Metanephros (tissue), 1 donor: Measurements from ENCODE around the gene SSTR4. TPM values are rescaled to one million over a fixed set of nuclear protein-coding genes. Genes with fewer than 3 reads are reported as not detected.

Experiments
- total RNA-seq: library from RNA; depleted of rRNA; stranded (reverse); fragments of >200 nt; gene quantifications from one replicate; pipeline ENCODE4 v1.2.3, GENCODE V29; 2014

The SSTR4 gene, protein sequence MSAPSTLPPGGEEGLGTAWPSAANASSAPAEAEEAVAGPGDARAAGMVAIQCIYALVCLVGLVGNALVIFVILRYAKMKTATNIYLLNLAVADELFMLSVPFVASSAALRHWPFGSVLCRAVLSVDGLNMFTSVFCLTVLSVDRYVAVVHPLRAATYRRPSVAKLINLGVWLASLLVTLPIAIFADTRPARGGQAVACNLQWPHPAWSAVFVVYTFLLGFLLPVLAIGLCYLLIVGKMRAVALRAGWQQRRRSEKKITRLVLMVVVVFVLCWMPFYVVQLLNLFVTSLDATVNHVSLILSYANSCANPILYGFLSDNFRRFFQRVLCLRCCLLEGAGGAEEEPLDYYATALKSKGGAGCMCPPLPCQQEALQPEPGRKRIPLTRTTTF
- 0.18 TPM for total RNA-seq

DNA sequence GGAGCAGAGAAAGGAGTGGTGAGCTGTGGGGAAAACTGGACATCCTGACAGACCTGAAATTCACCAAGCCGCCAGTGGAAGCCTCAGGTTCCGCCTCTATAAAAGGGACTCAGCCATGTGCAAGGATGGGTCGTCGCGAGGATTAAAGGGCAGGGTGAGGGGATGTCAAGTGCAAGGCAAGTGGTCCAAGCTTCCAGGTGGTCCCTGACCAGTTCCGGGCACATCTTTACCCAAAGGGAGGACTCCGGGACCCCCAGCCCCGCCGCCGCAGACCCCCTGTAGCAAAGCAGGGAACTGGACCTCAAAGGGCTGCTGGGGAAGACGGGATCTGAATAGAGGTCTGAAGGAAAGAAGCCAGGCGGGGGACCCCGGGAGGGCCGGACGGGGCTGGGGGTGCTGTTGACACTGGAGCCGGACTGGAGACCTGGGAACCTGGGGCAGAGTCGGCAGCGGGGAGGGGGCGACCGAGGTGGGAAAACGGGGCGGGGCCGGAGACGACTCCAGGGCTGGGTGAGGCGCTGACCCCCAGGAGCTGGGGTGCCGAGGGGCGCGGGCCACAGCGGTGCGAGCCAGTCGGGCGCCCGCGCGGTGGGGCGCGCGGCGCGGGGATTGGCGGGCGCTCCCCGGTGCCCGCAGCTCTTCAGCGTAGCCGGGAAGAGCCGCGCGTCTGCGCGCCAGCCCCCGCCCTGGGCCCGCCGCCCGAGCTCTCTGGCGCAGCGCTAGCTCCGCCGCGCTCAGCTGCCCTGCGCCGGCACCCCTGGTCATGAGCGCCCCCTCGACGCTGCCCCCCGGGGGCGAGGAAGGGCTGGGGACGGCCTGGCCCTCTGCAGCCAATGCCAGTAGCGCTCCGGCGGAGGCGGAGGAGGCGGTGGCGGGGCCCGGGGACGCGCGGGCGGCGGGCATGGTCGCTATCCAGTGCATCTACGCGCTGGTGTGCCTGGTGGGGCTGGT is at the start of gene SSTR4:
SSTR4 (plus strand) TSS at position 592 of the 951 bp plus-strand sequence; CDS start at position 764, 172 bp downstream.

DNA sequence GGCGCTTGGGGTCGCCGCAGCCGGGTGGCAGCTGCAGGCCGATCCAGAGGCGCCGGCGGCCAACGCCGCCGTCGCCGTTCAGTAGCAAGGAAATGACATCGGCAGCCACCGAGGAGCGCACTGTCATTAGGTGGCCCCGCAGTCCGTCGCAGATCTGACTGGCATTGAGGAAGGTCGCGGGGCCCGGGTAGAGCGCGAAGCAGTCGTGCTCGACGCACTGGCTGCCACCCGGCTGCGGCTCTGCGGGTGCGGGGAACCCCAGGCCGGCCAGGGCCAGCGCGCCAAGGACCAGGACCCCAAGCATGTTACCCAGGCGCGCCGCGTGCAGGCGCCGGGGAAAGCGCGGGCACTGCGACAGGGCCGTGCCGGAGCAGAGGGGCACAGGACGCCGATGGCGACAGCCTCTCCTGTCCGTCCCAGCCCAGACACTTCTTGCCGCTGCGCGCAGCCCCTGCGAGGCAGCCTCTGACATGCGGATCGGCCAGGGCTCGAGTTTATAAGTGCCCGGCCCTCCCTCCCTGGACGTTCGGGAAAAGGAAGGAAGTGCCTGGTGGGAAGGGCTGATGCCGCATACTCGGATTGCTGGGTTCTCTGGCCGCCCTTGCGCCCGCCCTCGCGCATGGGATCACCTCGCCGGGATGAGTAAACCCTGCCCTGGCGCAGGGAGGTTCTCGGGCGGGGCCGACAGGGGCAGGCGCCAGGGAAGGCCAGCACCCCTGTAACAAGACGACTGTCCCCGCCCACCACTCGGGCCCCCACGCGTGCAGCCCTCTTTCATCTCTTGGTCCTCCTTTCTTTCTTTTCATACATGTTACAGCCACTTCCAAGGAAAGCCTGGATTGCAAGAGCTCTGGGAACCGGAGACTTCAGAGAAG is 14.3 kb downstream of the SSTR4 start, which contains the start of gene THBD:
THBD (minus strand) TSS at position 472 of the 875 bp plus-strand sequence; CDS start at position 304, 168 bp downstream.

DNA sequence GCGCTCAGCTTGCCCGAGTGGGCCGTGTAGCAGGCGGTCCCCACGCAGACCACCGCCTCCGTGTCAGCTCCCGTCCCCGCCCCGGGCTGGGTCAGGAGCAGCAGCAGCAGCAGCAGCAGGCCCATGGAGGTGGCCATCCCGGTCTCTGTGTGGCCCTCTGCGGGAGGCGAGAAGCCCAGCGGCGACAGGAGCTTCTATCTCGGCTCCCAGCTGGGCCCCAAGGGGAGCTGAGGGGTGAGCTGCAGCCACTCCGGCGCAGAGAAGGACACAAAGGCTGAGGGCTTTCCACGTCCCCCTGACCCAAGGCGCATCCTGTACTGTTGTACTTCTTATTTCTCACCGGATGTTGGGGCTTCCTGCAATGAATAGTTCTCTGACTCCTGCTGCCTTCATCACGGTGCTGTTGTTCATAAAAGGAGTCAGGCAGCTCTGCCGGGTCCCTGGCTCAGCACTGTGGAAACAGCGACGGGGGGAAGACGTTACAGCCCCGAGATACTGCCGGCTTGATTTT is 51.0 kb downstream of the SSTR4 start, which contains the start of gene CD93:
CD93 (minus strand) TSS at position 269 of the 511 bp plus-strand sequence; CDS start at position 137, 132 bp downstream.

Other genes with a start within 250 kb of the SSTR4 start
- 13.7 TPM for gene THBD, start 14.4 kb downstream of the SSTR4 start, total RNA-seq
- 70.4 TPM for gene CD93, start 51.0 kb downstream of the SSTR4 start, total RNA-seq